Liver (tissue), 9 donors: ENCODE measurements around the gene SYNGR2. TPM values are rescaled to one million over a fixed set of nuclear protein-coding genes. Genes with fewer than 3 reads are reported as not detected.

Experiments
- DNase-seq: peaks from one replicate; pipeline ENCODE4 v3.0.0-alpha.2; 2017; ENCODE audit warnings: low spot score
- H3K27ac ChIP-seq, 2 donors: one replicate each; pipeline ENCODE4 v1.7.0; 2013; ENCODE audit warnings: inconsistent platforms in 2 of 2, low read length in 2 of 2, control low read depth in 1 of 2, low read depth in 1 of 2, mild to moderate bottlenecking in 1 of 2
- H3K27me3 ChIP-seq, 4 donors: one replicate each; pipeline versions ENCODE4 v1.6.1 to v1.7.0; 2013; ENCODE audit warnings: low read length in 3 of 4, inconsistent platforms in 1 of 4, mild to moderate bottlenecking in 1 of 4, moderate library complexity in 1 of 4; ENCODE audit not compliant: control insufficient read depth in 4 of 4, insufficient read depth in 4 of 4
- H3K36me3 ChIP-seq, 4 donors: one replicate each; pipeline versions ENCODE4 v1.6.1 to v1.7.0; 2013; ENCODE audit warnings: low read length in 3 of 4, mild to moderate bottlenecking in 3 of 4, low read depth in 1 of 4, moderate library complexity in 1 of 4; ENCODE audit not compliant: control insufficient read depth in 4 of 4, insufficient read depth in 3 of 4
- H3K4me1 ChIP-seq, 4 donors: one replicate each; pipeline versions ENCODE4 v1.6.1 to v1.7.0; 2013; ENCODE audit warnings: low read length in 3 of 4, mild to moderate bottlenecking in 3 of 4, moderate library complexity in 1 of 4; ENCODE audit not compliant: control insufficient read depth in 4 of 4, insufficient read depth in 4 of 4
- H3K4me3 ChIP-seq, 3 donors: one replicate each; pipeline versions ENCODE4 v1.6.1 to v1.7.0; 2013; ENCODE audit warnings: low read length in 3 of 3, control low read depth in 1 of 3, low read depth in 1 of 3, mild to moderate bottlenecking in 1 of 3
- H3K9ac ChIP-seq, 2 donors: one replicate each; pipeline ENCODE4 v1.7.0; 2013; ENCODE audit warnings: low read length in 2 of 2, mild to moderate bottlenecking in 2 of 2, moderate library complexity in 2 of 2, control low read depth in 1 of 2, low read depth in 1 of 2
- H3K9me3 ChIP-seq, 4 donors: one replicate each; pipeline versions ENCODE4 v1.6.1 to v1.7.0; 2013; ENCODE audit warnings: low read length in 3 of 4; ENCODE audit not compliant: control insufficient read depth in 4 of 4
- EGR1 ChIP-seq, 2 donors: IDR thresholded peaks; 2 replicates each; pipeline ENCODE4 v1.6.1; 2016 to 2018; ENCODE audit warnings: antibody characterized with exemption in 2 of 2, low read depth in 2 of 2
- FOXA1 ChIP-seq: IDR thresholded peaks from 2 replicates; pipeline ENCODE4 v1.6.1; 2016; ENCODE audit warnings: antibody characterized with exemption
- FOXA2 ChIP-seq: IDR thresholded peaks from 2 replicates; pipeline ENCODE4 v1.6.1; 2016; ENCODE audit warnings: antibody characterized with exemption
- GABPA ChIP-seq, 2 donors: IDR thresholded peaks in 1 of 2; conservative IDR thresholded peaks in 1 of 2; 2 replicates each; pipeline ENCODE4 v1.6.1; 2016; ENCODE audit warnings: antibody characterized with exemption in 2 of 2, mild to moderate bottlenecking in 1 of 2, moderate library complexity in 1 of 2
- HNF4A ChIP-seq, 2 donors: conservative IDR thresholded peaks; 2 replicates each; pipeline ENCODE4 v1.6.1; 2016; ENCODE audit warnings: antibody characterized with exemption in 2 of 2, mild to moderate bottlenecking in 2 of 2
- NR2F2 ChIP-seq: IDR thresholded peaks from 2 replicates; pipeline ENCODE4 v1.6.1; 2016; ENCODE audit warnings: antibody characterized with exemption
- RAD21 ChIP-seq, 2 donors: IDR thresholded peaks; 2 replicates each; pipeline ENCODE4 v1.6.1; 2016; ENCODE audit warnings: antibody characterized with exemption in 2 of 2, mild to moderate bottlenecking in 2 of 2
- TAF1 ChIP-seq: conservative IDR thresholded peaks from 2 replicates; pipeline ENCODE4 v1.6.1; 2016; ENCODE audit warnings: antibody characterized with exemption, mild to moderate bottlenecking
- YY1 ChIP-seq: IDR thresholded peaks from 2 replicates; pipeline ENCODE4 v1.6.1; 2016; ENCODE audit warnings: antibody characterized with exemption, mild to moderate bottlenecking
- WGBS: extraction: QIAGEN DNeasy Blood & Tissue Kit; methylation state at CpG from one replicate; pipeline ENCODE4 v1.1.7; 2013; 5-methylcytosine and 5-hydroxymethylcytosine counted together
- polyA plus RNA-seq, 2 donors: library from polyadenylated mRNA; stranded (reverse) in 1 of 2; unstranded in 1 of 2; fragments of 200-250 nt in 1 of 2; fragments of >200 nt in 1 of 2; fragmentation: Nextera tagmentation in 1 of 2; extraction: Ambion mirVana in 1 of 2; gene quantifications; one replicate each; pipeline versions ENCODE4 v1.2.1 to v1.2.3, GENCODE V29; 2013 to 2015
- total RNA-seq, 2 donors: library from RNA; depleted of rRNA; stranded (reverse); fragments of >200 nt; gene quantifications; one replicate each; pipeline ENCODE4 v1.2.3, GENCODE V29; 2014
- TF ChIP-seq, protein P1 (sequence below): IDR thresholded peaks from 2 replicates; pipeline ENCODE4 v1.6.1; 2016; ENCODE audit warnings: antibody characterized with exemption, mild to moderate bottlenecking
- TF ChIP-seq, protein P2 (sequence below): IDR thresholded peaks from 2 replicates; pipeline ENCODE4 v1.6.1; 2016; ENCODE audit warnings: antibody characterized with exemption
- TF ChIP-seq, protein P3 (sequence below): IDR thresholded peaks from 2 replicates; pipeline ENCODE4 v1.6.1; 2016; ENCODE audit warnings: antibody characterized with exemption
- TF ChIP-seq, protein P4 (sequence below): IDR thresholded peaks from 2 replicates; pipeline ENCODE4 v1.6.1; 2016; ENCODE audit warnings: antibody characterized with exemption
- TF ChIP-seq, protein P5 (sequence below): fragments of 150-350 bp; IDR thresholded peaks from 2 replicates; pipeline ENCODE4 v1.5.1; 2017; ENCODE audit warnings: improper control_type of control experiment, low read depth, low read length; ENCODE audit not compliant: missing input control
- donor health status: healthy.
- donor health status: healthy.
- donor health status: healthy.
- donor health status: healthy.
- donor health status: healthy.

SYNGR2 gene
- total and polyA plus RNA-seq, 4 donors, result 27.9 to 84.7 (median 55.2) TPM

DNA sequence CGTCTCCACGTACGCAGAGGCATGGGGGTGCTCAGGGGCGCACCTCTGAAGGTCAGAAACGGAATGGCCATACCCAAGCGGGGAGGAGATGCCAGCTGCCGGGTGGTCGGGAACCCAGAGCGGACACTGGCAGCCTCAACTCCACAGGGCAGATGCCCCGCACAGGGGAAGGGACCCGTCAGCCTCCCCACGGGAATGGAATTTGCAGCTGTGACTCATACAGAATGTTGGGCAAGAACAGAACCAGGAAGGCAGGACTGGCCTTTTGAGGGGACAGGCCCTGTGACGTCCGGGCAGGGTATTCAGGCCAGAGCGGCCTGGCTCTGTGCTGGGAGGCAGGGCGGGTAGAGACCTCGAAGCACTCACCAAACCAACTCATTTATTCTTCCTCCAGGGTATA, 11.0 kb downstream of the SYNGR2 start (continued):
- TF ChIP-seq, protein P1, sequence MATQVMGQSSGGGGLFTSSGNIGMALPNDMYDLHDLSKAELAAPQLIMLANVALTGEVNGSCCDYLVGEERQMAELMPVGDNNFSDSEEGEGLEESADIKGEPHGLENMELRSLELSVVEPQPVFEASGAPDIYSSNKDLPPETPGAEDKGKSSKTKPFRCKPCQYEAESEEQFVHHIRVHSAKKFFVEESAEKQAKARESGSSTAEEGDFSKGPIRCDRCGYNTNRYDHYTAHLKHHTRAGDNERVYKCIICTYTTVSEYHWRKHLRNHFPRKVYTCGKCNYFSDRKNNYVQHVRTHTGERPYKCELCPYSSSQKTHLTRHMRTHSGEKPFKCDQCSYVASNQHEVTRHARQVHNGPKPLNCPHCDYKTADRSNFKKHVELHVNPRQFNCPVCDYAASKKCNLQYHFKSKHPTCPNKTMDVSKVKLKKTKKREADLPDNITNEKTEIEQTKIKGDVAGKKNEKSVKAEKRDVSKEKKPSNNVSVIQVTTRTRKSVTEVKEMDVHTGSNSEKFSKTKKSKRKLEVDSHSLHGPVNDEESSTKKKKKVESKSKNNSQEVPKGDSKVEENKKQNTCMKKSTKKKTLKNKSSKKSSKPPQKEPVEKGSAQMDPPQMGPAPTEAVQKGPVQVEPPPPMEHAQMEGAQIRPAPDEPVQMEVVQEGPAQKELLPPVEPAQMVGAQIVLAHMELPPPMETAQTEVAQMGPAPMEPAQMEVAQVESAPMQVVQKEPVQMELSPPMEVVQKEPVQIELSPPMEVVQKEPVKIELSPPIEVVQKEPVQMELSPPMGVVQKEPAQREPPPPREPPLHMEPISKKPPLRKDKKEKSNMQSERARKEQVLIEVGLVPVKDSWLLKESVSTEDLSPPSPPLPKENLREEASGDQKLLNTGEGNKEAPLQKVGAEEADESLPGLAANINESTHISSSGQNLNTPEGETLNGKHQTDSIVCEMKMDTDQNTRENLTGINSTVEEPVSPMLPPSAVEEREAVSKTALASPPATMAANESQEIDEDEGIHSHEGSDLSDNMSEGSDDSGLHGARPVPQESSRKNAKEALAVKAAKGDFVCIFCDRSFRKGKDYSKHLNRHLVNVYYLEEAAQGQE, result no peak
- TF ChIP-seq HNF4A (conservative IDR thresholded peaks at IDR 0.05) (no peak), RAD21 (IDR thresholded peaks at IDR 0.05) (no peak)
- TF ChIP-seq, protein P2, sequence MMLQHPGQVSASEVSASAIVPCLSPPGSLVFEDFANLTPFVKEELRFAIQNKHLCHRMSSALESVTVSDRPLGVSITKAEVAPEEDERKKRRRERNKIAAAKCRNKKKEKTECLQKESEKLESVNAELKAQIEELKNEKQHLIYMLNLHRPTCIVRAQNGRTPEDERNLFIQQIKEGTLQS, result no peak

DNA sequence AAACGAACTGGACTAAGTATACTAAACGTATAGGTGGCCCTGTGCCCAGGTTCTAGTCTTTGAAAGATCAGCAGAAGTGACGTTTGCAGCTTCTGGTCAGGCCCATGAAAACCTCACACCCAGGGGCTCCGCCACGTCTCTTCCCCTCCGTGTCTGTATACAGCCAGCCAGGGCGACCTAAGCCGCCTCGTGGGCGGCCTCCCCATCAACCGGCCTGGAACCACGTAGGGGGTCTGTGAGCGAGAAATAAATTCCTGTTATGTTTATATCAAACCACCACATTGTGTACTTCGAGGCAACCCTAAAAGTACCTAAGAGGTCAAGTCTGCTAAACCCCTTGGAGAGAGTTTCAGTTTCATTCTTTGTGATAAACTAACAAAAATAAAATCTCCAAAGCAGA, 11.7 kb downstream of the SYNGR2 start:
- Histone ChIP-seq H3K4me3 (no peak overlapping the region), H3K27ac (peak overlapping the region; percentile 18 to 35), H3K9me3 (no peaks in the 10 kb centered on the region), H3K9ac (no peak overlapping the region), H3K4me1 (peaks cover 17 to 44% (median 35%) of the 10 kb centered on the region in 4 donors), H3K36me3 (no peaks in the 10 kb centered on the region), H3K27me3 (no peaks in the 10 kb centered on the region)
- 62% methylated on average over 14 of the region's 14 CpGs for WGBS
- TF ChIP-seq, protein P1, result no peak
- peak; percentile 77 for TF ChIP-seq NR2F2
- TF ChIP-seq GABPA (IDR thresholded peaks at IDR 0.05 in 1 of 2, conservative IDR thresholded peaks at IDR 0.05 in 1 of 2), result no peak
- no peak for TF ChIP-seq FOXA1
- no peak for DNase-seq

DNA sequence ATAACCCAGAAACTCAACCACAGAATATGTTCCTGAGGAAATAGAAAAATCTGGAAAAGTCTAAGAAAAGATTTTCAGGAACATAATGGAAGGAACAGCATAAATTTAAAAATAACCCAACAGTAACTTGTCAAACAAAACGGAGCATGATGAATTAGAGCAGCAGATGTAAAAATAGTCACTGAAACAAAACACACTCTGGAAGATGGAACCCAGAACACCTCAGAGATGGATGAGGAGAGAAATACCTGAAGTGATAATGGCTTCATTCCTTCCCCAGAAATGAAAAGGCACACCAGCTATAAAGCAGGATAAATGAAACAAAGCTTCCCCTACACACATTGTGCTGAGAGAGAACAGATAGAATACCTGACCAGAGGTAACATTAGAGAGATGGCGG, 12.1 kb downstream of the SYNGR2 start:
- no peaks in the 10 kb centered on the region for H3K9me3 ChIP-seq
- no peak overlapping the region for H3K9ac ChIP-seq
- 84% methylated on average over 2 of the region's 2 CpGs for WGBS
- H3K4me3 ChIP-seq, result no peak overlapping the region
- TF ChIP-seq NR2F2, result no peak
- TF ChIP-seq, protein P2, result no peak
- TF ChIP-seq TAF1, result no peak
- TF ChIP-seq GABPA (IDR thresholded peaks at IDR 0.05 in 1 of 2, conservative IDR thresholded peaks at IDR 0.05 in 1 of 2), result no peak
- TF ChIP-seq, protein P3, sequence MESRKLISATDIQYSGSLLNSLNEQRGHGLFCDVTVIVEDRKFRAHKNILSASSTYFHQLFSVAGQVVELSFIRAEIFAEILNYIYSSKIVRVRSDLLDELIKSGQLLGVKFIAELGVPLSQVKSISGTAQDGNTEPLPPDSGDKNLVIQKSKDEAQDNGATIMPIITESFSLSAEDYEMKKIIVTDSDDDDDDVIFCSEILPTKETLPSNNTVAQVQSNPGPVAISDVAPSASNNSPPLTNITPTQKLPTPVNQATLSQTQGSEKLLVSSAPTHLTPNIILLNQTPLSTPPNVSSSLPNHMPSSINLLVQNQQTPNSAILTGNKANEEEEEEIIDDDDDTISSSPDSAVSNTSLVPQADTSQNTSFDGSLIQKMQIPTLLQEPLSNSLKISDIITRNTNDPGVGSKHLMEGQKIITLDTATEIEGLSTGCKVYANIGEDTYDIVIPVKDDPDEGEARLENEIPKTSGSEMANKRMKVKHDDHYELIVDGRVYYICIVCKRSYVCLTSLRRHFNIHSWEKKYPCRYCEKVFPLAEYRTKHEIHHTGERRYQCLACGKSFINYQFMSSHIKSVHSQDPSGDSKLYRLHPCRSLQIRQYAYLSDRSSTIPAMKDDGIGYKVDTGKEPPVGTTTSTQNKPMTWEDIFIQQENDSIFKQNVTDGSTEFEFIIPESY, result no peak
- TF ChIP-seq YY1, result no peak
- TF ChIP-seq EGR1 (IDR thresholded peaks at IDR 0.05; ENCODE audit: low read depth in 2 of 2), result no peak
- TF ChIP-seq, protein P4, sequence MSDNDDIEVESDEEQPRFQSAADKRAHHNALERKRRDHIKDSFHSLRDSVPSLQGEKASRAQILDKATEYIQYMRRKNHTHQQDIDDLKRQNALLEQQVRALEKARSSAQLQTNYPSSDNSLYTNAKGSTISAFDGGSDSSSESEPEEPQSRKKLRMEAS, result no peak
- TF ChIP-seq, protein P5, sequence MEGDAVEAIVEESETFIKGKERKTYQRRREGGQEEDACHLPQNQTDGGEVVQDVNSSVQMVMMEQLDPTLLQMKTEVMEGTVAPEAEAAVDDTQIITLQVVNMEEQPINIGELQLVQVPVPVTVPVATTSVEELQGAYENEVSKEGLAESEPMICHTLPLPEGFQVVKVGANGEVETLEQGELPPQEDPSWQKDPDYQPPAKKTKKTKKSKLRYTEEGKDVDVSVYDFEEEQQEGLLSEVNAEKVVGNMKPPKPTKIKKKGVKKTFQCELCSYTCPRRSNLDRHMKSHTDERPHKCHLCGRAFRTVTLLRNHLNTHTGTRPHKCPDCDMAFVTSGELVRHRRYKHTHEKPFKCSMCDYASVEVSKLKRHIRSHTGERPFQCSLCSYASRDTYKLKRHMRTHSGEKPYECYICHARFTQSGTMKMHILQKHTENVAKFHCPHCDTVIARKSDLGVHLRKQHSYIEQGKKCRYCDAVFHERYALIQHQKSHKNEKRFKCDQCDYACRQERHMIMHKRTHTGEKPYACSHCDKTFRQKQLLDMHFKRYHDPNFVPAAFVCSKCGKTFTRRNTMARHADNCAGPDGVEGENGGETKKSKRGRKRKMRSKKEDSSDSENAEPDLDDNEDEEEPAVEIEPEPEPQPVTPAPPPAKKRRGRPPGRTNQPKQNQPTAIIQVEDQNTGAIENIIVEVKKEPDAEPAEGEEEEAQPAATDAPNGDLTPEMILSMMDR, result no peak
- TF ChIP-seq RAD21 (IDR thresholded peaks at IDR 0.05), result no peak
- no peak for TF ChIP-seq FOXA1
- TF ChIP-seq FOXA2, result no peak
- no peaks in the 10 kb centered on the region for H3K27me3 ChIP-seq
- peaks cover 19 to 44% (median 35%) of the 10 kb centered on the region in 4 donors for H3K4me1 ChIP-seq
- no peaks in the 10 kb centered on the region for H3K36me3 ChIP-seq
- H3K27ac ChIP-seq, result peak overlapping the region; percentile 18 to 35
- no peak for DNase-seq
